Endothelial cell of umbilical vein (primary cell): ENCODE measurements around the gene SMAD9. TPM values are rescaled to one million over a fixed set of nuclear protein-coding genes. Genes with fewer than 3 reads are reported as not detected.

Experiments used
- BruUV-seq: library from RNA; stranded (reverse); fragments of 400-500 nt; replicated peaks from 2 replicates; lab custom pipeline; 2021; lab: Mats Ljungman, UMichigan
- CTCF ChIA-PET: fragments of 300-600, 350-600 bp; sonication (Branson Sonifier 250); formaldehyde crosslinking; loops from one replicate; lab custom pipeline; 2021; ENCODE audit warnings: antibody characterized with exemption, inconsistent platforms; lab: Charles Lee
- POLR2A ChIA-PET: fragments of 300-600, 350-600 bp; sonication (Branson Sonifier 250); formaldehyde crosslinking; loops from one replicate; lab custom pipeline; 2021; ENCODE audit warnings: antibody characterized with exemption, inconsistent platforms; lab: Charles Lee
- DNase-seq: peaks from one replicate; pipeline ENCODE4 v3.0.0-alpha.2; 2011; ENCODE audit warnings: low read depth, low spot score
- FAIRE-seq: peaks from 2 replicates; lab custom pipeline; 2011; peaks lifted over from hg19 to GRCh38; lab: Jason Lieb, UNC
- H2AFZ ChIP-seq: 2 replicates; pipeline ENCODE4 v1.6.0; 2012; ENCODE audit warnings: low read depth, low read length, control low read depth, inconsistent platforms
- H3K27ac ChIP-seq: 2 replicates; pipeline ENCODE4 v1.5.1; 2011; ENCODE audit warnings: low read depth, mild to moderate bottlenecking, control low read depth, low read length, moderate library complexity; ENCODE audit not compliant: insufficient read depth
- H3K27me3 ChIP-seq, 2 experiments: 2 replicates each; pipeline versions ENCODE4 v1.6.0 to v1.6.1; 2011; ENCODE audit warnings: low read length in 2 of 2, mixed read lengths in 1 of 2; ENCODE audit not compliant: control insufficient read depth in 2 of 2, insufficient read depth in 2 of 2
- H3K36me3 ChIP-seq, 2 experiments: 2 replicates in 1 of 2; 3 replicates in 1 of 2; pipeline ENCODE4 v1.5.1; 2011; ENCODE audit warnings: low read length in 2 of 2, mild to moderate bottlenecking in 1 of 2, moderate library complexity in 1 of 2; ENCODE audit not compliant: control insufficient read depth in 2 of 2, insufficient read depth in 2 of 2; ENCODE audit errors: extremely low read depth in 1 of 2
- H3K4me1 ChIP-seq: 3 replicates; pipeline ENCODE4 v1.5.1; 2011; ENCODE audit warnings: mild to moderate bottlenecking, low read length; ENCODE audit not compliant: control insufficient read depth, insufficient read depth; ENCODE audit errors: extremely low read depth
- H3K4me2 ChIP-seq: 2 replicates; pipeline ENCODE4 v1.6.1; 2011; ENCODE audit warnings: low read length, control low read depth, mixed read lengths; ENCODE audit not compliant: insufficient read depth
- H3K4me3 ChIP-seq, 3 experiments: fragments of 200-600 bp in 1 of 3; sonication (generic), shearing (Covaris generic) in 1 of 3; replicated peaks in 1 of 3; 2 replicates each; pipeline ENCODE4 v1.5.1; 2011 to 2016; ENCODE audit warnings: control low read depth in 3 of 3, low read length in 3 of 3, mild to moderate bottlenecking in 2 of 3, inconsistent platforms in 1 of 3, low read depth in 1 of 3, moderate library complexity in 1 of 3; ENCODE audit not compliant: insufficient read depth in 1 of 3
- H3K79me2 ChIP-seq: 2 replicates; pipeline ENCODE4 v1.6.0; 2012; ENCODE audit warnings: low read length, inconsistent platforms; ENCODE audit not compliant: control insufficient read depth, insufficient read depth
- H3K9ac ChIP-seq: replicated peaks from 2 replicates; pipeline ENCODE3; 2011; ENCODE audit warnings: low read length, control low read depth; ENCODE audit not compliant: insufficient read depth; ENCODE audit errors: extremely low read depth
- H3K9me1 ChIP-seq: replicated peaks from 3 replicates; pipeline ENCODE4 v1.6.0; 2011; ENCODE audit warnings: mild to moderate bottlenecking, low read length; ENCODE audit not compliant: control insufficient read depth, insufficient read depth; ENCODE audit errors: extremely low read depth
- H3K9me3 ChIP-seq: replicated peaks from 2 replicates; pipeline ENCODE4 v1.5.1; 2012; ENCODE audit warnings: low read length, inconsistent platforms; ENCODE audit not compliant: control insufficient read depth, insufficient read depth
- H4K20me1 ChIP-seq: replicated peaks from 2 replicates; pipeline ENCODE3; 2011; ENCODE audit warnings: mild to moderate bottlenecking, low read length; ENCODE audit not compliant: control insufficient read depth, insufficient read depth; ENCODE audit errors: extremely low read depth
- CTCF ChIP-seq, 2 donors: IDR thresholded peaks; 1 replicate in 1 of 2; 2 replicates in 1 of 2; pipeline ENCODE4 v1.5.1; 2011; ENCODE audit warnings: low read length in 2 of 2, mild to moderate bottlenecking in 2 of 2, moderate library complexity in 2 of 2, control low read depth in 1 of 2, inconsistent platforms in 1 of 2, low read depth in 1 of 2; ENCODE audit not compliant: insufficient read depth in 1 of 2; ENCODE audit errors: extremely low read depth in 1 of 2
- EZH2 ChIP-seq: IDR thresholded peaks from 2 replicates; pipeline ENCODE4 v1.6.1; 2012; ENCODE audit warnings: borderline replicate concordance, low read depth, mild to moderate bottlenecking, moderate library complexity, low read length, inconsistent platforms; ENCODE audit not compliant: severe bottlenecking
- FOS ChIP-seq: IDR thresholded peaks from 2 replicates; pipeline ENCODE4 v1.6.1; 2011; ENCODE audit warnings: mild to moderate bottlenecking, low read length, moderate library complexity, borderline replicate concordance; ENCODE audit not compliant: insufficient read depth
- GATA2 ChIP-seq: IDR thresholded peaks from 2 replicates; pipeline ENCODE4 v1.7.0; 2011; ENCODE audit warnings: low read depth, mild to moderate bottlenecking, moderate library complexity, mixed read lengths, low read length; ENCODE audit not compliant: insufficient read length, insufficient read depth
- JUN ChIP-seq: IDR thresholded peaks from 2 replicates; pipeline ENCODE4 v1.6.1; 2011; ENCODE audit warnings: borderline replicate concordance, low read depth; ENCODE audit not compliant: insufficient read length, insufficient read depth
- MAX ChIP-seq: IDR thresholded peaks from 2 replicates; pipeline ENCODE4 v1.6.1; 2011; ENCODE audit not compliant: insufficient read depth, insufficient read length
- MYC ChIP-seq: IDR thresholded peaks from one replicate; pipeline ENCODE4 v1.6.1; 2011; ENCODE audit warnings: mild to moderate bottlenecking, low read depth, low read length
- POLR2A ChIP-seq: IDR thresholded peaks from 2 replicates; pipeline ENCODE4 v1.6.1; 2012; ENCODE audit warnings: low read depth, mild to moderate bottlenecking, control low read depth, low read length
- POLR2AphosphoS5 ChIP-seq: IDR thresholded peaks from 2 replicates; pipeline ENCODE4 v1.6.1; 2012; ENCODE audit warnings: low read depth, mild to moderate bottlenecking, control low read depth, low read length, moderate library complexity; ENCODE audit not compliant: insufficient read depth
- dilution Hi-C: fragments of 300-500 bp; cut with MboI; formaldehyde crosslinking; loops from one replicate; pipeline ENCODE4 v1.15.0; 2019; ENCODE audit warnings: low sequenced_read_pairs; ENCODE audit not compliant: extremely low pct_ligation_motif_present
- intact Hi-C: fragments of 100-400 bp; cut with micrococcal nuclease; formaldehyde crosslinking; loops from one replicate; pipeline ENCODE4 v1.10.0; 2022
- polyA plus RNA-seq, 4 experiments: library from polyadenylated mRNA; depleted of rRNA in 3 of 4; stranded (reverse) in 3 of 4; unstranded in 1 of 4; fragments of >200 nt; gene quantifications; 2 replicates each; pipeline versions ENCODE4 v1.2.1 to v1.2.3, GENCODE V29; 2011 to 2012; ENCODE audit warnings: missing spikeins in 1 of 4
- total RNA-seq: library from RNA; stranded (reverse); gene quantifications from 2 replicates; pipeline ENCODE4 v1.2.3, GENCODE V29; 2021

The SMAD9 gene
- total and polyA plus RNA-seq, 2 donors (not counting 3 experiments of a cell fraction or from before 2014, with no cell fraction given): 2.2 to 4.2 TPM

- Histone ChIP-seq H3K4me2 (no peak overlapping the region), H3K27me3 (no peaks in the 10 kb centered on the region), H3K79me2 (no peaks in the 10 kb centered on the region), H3K9me1 (no peaks in the 10 kb centered on the region), H3K9me3 (no peaks in the 10 kb centered on the region), H3K9ac (no peak overlapping the region), H3K4me1 (peaks cover 5% of the 10 kb centered on the region), H3K27ac (no peak overlapping the region), H4K20me1 (no peaks in the 10 kb centered on the region), H3K4me3 (no peak overlapping the region), H3K36me3 (peaks cover 0 to 3% of the 10 kb centered on the region in 2 experiments), H2AFZ (peak overlapping the region; percentile 10)
- POLR2A ChIA-PET: no interaction called here
- dilution Hi-C loops: no loop called here
- CTCF ChIA-PET: interaction anchor here (0.6 to 5.0 kb wide), 15 partner anchors 10 to 395 kb away, joined by 3 to 76 read pairs (median 4); no protein-coding TSS in a partner anchor
- DNase-seq: peak; percentile 22
- intact Hi-C loops: no loop called here
- BruUV-seq: no TSS peak
- no peak for TF ChIP-seq POLR2AphosphoS5
- TF ChIP-seq CTCF (IDR thresholded peaks at IDR 0.05; ENCODE audit: extremely low read depth in 1 of 2, insufficient read depth in 1 of 2, low read depth in 1 of 2, low read length in 2 of 2): peak in 1 of 2 donors; percentile 11
- no peak for FAIRE-seq
These were observed 71.6 kb downstream of the SMAD9 start for GRCh38 chr13:36848199-36848982.

- Histone ChIP-seq H3K4me2 (no peak overlapping the region), H3K36me3 (peaks cover 0 to 2% of the 10 kb centered on the region in 2 experiments), H4K20me1 (no peaks in the 10 kb centered on the region), H2AFZ (no peak overlapping the region), H3K27me3 (no peaks in the 10 kb centered on the region), H3K27ac (no peak overlapping the region), H3K9ac (no peak overlapping the region), H3K9me3 (no peaks in the 10 kb centered on the region), H3K4me1 (peaks cover 5% of the 10 kb centered on the region), H3K9me1 (no peaks in the 10 kb centered on the region), H3K4me3 (no peak overlapping the region), H3K79me2 (no peaks in the 10 kb centered on the region)
- intact Hi-C loops (no loop called here), dilution Hi-C loops (no loop called here)
- TF ChIP-seq POLR2A (no peak), CTCF (IDR thresholded peaks at IDR 0.05; ENCODE audit: extremely low read depth in 1 of 2, insufficient read depth in 1 of 2, low read depth in 1 of 2, low read length in 2 of 2) (no peak), GATA2 (no peak), JUN (no peak), MAX (no peak), MYC (no peak), EZH2 (no peak), FOS (no peak), POLR2AphosphoS5 (no peak)
- POLR2A ChIA-PET: no interaction called here
- DNase-seq (no peak), FAIRE-seq (no peak)
- CTCF ChIA-PET: interaction anchor here (1.6 to 5.0 kb wide), 3 partner anchors 11 to 134 kb away, joined by 5 to 76 read pairs (median 19); no protein-coding TSS in a partner anchor
- no TSS peak for BruUV-seq
These were observed 72.4 kb downstream of the SMAD9 start for GRCh38 chr13:36847606-36848005.
